HG02870 (cell line): ENCODE results near the gene NOD1.
A peak's percentile ranks its signal among the peaks of the same experiment; 100 is the strongest.

Source experiments
- ATAC-seq: cut with Tn5 transposase; IDR thresholded peaks from one replicate; pipeline ENCODE4 v1.9.1; 2021; ENCODE audit warnings: mild to moderate bottlenecking, moderate library complexity; ENCODE audit not compliant: unreplicated experiment

NOD1 gene

GRCh38 chr7:30472081-30472783 is 6.4 kb downstream of the NOD1 start:
- no peak for ATAC-seq

GRCh38 chr7:30471205-30471604 is 7.4 kb downstream of the NOD1 start:
- ATAC-seq: no peak

- ATAC-seq: no peak
These were observed 7.8 kb downstream of the NOD1 start for GRCh38 chr7:30470771-30471170.

GRCh38 chr7:30470163-30470770 is 8.3 kb downstream of the NOD1 start:
- no peak for ATAC-seq

GRCh38 chr7:30469303-30469702 is 9.3 kb downstream of the NOD1 start:
- ATAC-seq: no peak

- no peak for ATAC-seq
These were observed 9.8 kb downstream of the NOD1 start for GRCh38 chr7:30468791-30469190.

- ATAC-seq: no peak
These were observed 10.5 kb downstream of the NOD1 start for GRCh38 chr7:30468041-30468440.

- ATAC-seq: no peak
These were observed 11.3 kb downstream of the NOD1 start for GRCh38 chr7:30467271-30467670.

- no peak for ATAC-seq
These were observed 12.3 kb downstream of the NOD1 start for GRCh38 chr7:30466266-30466665.

GRCh38 chr7:30465811-30466180 is 12.8 kb downstream of the NOD1 start:
- ATAC-seq: no peak

GRCh38 chr7:30465046-30465810 is 13.4 kb downstream of the NOD1 start:
- ATAC-seq: no peak

GRCh38 chr7:30464231-30464671 is 14.3 kb downstream of the NOD1 start:
- no peak for ATAC-seq

- ATAC-seq: peak; percentile 44
These were observed 15.0 kb downstream of the NOD1 start for GRCh38 chr7:30463405-30464145.

GRCh38 chr7:30462179-30462578 is 16.4 kb downstream of the NOD1 start:
- no peak for ATAC-seq

GRCh38 chr7:30460246-30460633 is 18.3 kb downstream of the NOD1 start:
- no peak for ATAC-seq

GRCh38 chr7:30459591-30460245 is 18.9 kb downstream of the NOD1 start:
- ATAC-seq: no peak

GRCh38 chr7:30458311-30458710 is 20.3 kb downstream of the NOD1 start:
- ATAC-seq: no peak

- no peak for ATAC-seq
These were observed 24.7 kb downstream of the NOD1 start for GRCh38 chr7:30453921-30454320.

GRCh38 chr7:30453016-30453415 is 25.6 kb downstream of the NOD1 start:
- ATAC-seq: no peak

GRCh38 chr7:30452280-30452930 is 26.2 kb downstream of the NOD1 start:
- no peak for ATAC-seq
